ENCODE measurements around the gene LAMC1.

LAMC1 gene

DNA sequence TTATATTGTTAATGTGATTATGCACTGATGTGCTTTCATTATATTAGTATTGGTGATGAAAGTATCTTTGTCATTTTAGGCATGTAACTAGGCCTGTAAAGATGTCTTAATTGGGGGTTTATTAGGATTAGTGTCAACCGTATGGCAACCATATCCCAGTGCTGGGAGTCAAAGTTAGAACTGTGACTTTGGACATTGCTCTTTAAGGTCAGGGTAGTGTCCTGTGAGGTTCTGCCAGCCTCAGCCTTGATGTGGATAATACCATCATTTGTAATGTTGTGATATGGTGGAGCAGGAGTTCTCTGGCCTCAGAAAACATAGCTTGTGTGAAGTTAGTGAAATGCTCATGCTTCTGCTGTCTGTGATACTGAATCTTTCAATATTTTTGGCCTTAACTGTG, 59.4 kb downstream of the LAMC1 start:
- TF ChIP-seq, protein P1, sequence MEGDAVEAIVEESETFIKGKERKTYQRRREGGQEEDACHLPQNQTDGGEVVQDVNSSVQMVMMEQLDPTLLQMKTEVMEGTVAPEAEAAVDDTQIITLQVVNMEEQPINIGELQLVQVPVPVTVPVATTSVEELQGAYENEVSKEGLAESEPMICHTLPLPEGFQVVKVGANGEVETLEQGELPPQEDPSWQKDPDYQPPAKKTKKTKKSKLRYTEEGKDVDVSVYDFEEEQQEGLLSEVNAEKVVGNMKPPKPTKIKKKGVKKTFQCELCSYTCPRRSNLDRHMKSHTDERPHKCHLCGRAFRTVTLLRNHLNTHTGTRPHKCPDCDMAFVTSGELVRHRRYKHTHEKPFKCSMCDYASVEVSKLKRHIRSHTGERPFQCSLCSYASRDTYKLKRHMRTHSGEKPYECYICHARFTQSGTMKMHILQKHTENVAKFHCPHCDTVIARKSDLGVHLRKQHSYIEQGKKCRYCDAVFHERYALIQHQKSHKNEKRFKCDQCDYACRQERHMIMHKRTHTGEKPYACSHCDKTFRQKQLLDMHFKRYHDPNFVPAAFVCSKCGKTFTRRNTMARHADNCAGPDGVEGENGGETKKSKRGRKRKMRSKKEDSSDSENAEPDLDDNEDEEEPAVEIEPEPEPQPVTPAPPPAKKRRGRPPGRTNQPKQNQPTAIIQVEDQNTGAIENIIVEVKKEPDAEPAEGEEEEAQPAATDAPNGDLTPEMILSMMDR (IDR thresholded peaks at IDR 0.05) = no peak
- no peak for DNase-seq
- Histone ChIP-seq H3K27me3 (no peaks in the 10 kb centered on the region), H3K27ac (no peak overlapping the region), H3K9me3 (no peaks in the 10 kb centered on the region), H3K4me3 (no peak overlapping the region), H3K4me1 (peaks cover 0 to 83% (median 32%) of the 10 kb centered on the region in 4 donors), H3K36me3 (no peaks in the 10 kb centered on the region)
- intact Hi-C loops (cut with DNase I; ENCODE audit: low total_unique reads) = no loop called here

- intact Hi-C loops (cut with DNase I; ENCODE audit: low total_unique reads) = no loop called here
Measured at GRCh38 chr1:183087001-183087400, 63.8 kb downstream of the LAMC1 start.

GRCh38 chr1:183089025-183089639, 65.9 kb downstream of the LAMC1 start:
- intact Hi-C loops (cut with DNase I; ENCODE audit: low total_unique reads) = no loop called here
- no peaks in the 10 kb centered on the region for H3K36me3 ChIP-seq
- TF ChIP-seq, protein P1 (IDR thresholded peaks at IDR 0.05) = no peak
- H3K27ac ChIP-seq = no peak overlapping the region
- DNase-seq = no peak
- H3K4me3 ChIP-seq = no peak overlapping the region
- H3K4me1 ChIP-seq = peaks cover 0 to 88% (median 24%) of the 10 kb centered on the region in 4 donors
- no peaks in the 10 kb centered on the region for H3K9me3 ChIP-seq
- no peaks in the 10 kb centered on the region for H3K27me3 ChIP-seq

More at GRCh38 chr1:183087001-183087400, 63.8 kb downstream of the LAMC1 start:
- no peak for DNase-seq
- Histone ChIP-seq H3K27ac (no peak overlapping the region), H3K36me3 (no peaks in the 10 kb centered on the region), H3K4me3 (no peak overlapping the region), H3K4me1 (peaks cover 0 to 84% (median 20%) of the 10 kb centered on the region in 4 donors), H3K9me3 (no peaks in the 10 kb centered on the region), H3K27me3 (no peaks in the 10 kb centered on the region)
- TF ChIP-seq, protein P1 (IDR thresholded peaks at IDR 0.05) = no peak

DNA sequence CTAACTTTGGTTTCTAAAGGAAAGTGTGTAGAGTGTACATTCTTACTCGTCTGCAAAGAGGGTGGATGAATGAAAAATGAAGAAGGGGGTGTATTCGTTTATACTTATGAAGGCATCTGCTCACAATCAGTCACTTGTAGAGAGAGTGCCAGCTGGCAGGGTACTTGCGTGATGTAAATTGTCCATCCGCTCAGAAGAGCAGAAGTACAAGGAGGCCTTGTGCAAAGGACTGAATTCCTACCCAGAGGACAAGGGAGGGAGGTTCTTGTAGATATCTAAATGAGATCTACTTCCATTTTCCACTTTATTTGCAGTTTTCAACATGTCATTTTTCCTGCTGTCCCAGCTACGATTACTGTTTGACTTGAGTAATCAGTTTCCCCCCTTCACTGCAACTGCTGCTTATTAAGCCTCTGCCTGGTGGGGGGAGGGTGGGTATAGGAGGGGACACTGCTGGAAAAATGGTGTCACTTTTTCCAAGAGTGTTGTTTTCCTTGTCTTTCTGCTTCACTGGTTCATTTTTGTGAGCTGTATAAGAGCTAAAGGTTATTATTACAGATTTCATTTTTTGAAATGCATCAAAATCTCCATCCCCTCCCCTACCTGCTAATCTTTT, 67.3 kb downstream of the LAMC1 start:
- H3K36me3 ChIP-seq = no peaks in the 10 kb centered on the region
- H3K27ac ChIP-seq = peak overlapping the region; percentile 17 to 23
- intact Hi-C loops (cut with DNase I; ENCODE audit: low total_unique reads) = no loop called here
- H3K4me1 ChIP-seq = peaks cover 0 to 83% (median 25%) of the 10 kb centered on the region in 4 donors
- peak in 1 of 2 donors; percentile 60 for DNase-seq
- no peaks in the 10 kb centered on the region for H3K9me3 ChIP-seq
- H3K4me3 ChIP-seq = no peak overlapping the region
- TF ChIP-seq, protein P1 (IDR thresholded peaks at IDR 0.05) = no peak
- no peaks in the 10 kb centered on the region for H3K27me3 ChIP-seq

GRCh38 chr1:183091181-183091580, 68.0 kb downstream of the LAMC1 start:
- no peak for DNase-seq
- Histone ChIP-seq H3K4me1 (peaks cover 0 to 81% (median 25%) of the 10 kb centered on the region in 4 donors), H3K27me3 (no peaks in the 10 kb centered on the region), H3K27ac (no peak overlapping the region), H3K4me3 (no peak overlapping the region), H3K9me3 (no peaks in the 10 kb centered on the region), H3K36me3 (no peaks in the 10 kb centered on the region)
- intact Hi-C loops (cut with DNase I; ENCODE audit: low total_unique reads) = no loop called here
- TF ChIP-seq, protein P1 (IDR thresholded peaks at IDR 0.05) = no peak

All from tibial artery (tissue), 4 donors.